CD4-positive, alpha-beta T cell treated with Interleukin-1 beta for 1 hour (primary cell): ENCODE measurements around the gene KRIT1.
"Not testable (repeated sequence)": the region's sequence is repeated elsewhere in the genome, so short reads cannot be mapped to it uniquely, and the experiment has no call there.

ENCODE experiments used
- DNase-seq, 2 donors: peaks; one replicate each; pipeline ENCODE4 v3.0.0-alpha.2; 2020 to 2022

KRIT1 gene

GRCh38 chr7:92245487-92246359 lies at the start of gene KRIT1, which contains the start of gene ANKIB1:
Gene KRIT1 (minus strand): TSS chr7:92245914. CDS start chr7:92242135, 3,779 bp downstream.
Gene ANKIB1 (plus strand): TSS chr7:92245974. CDS start chr7:92294979, 49,005 bp downstream.
- peak; percentile 86 to 88 for DNase-seq

GRCh38 chr7:92295391-92295790 lies 49.7 kb upstream of the KRIT1 start:
- DNase-seq = no peak

DNA sequence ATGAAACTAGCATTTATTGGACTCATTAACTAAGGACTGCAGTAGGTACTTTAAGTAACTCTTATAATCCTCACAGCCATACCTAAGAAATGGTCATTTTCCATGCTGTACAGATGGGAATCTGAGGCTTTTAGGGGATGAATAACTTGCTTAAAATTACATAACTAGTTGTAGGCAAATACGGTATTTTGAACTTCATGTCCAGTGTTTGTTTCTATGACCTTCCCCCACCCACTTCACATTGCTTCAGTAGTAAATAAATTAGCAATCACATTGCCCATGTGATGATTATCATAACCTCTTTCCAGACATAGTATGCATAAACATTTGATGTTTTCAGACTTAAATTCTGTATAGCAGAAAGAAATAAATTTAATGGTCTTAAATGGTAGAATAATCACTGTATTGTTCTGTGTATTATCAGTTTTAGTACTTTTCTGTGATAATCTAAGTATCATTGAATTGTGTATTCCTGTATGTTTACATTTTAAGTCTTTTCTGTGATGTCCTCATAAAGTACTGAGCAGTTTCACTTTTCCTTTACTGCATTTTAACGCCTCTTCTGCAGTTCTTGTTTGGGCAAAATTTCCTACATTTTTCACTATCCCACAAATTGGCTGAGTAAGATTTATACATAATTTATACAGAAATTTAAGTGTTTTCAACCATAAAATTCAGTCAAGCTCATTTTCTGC lies 48.3 kb upstream of the KRIT1 start:
- DNase-seq = no peak

DNA sequence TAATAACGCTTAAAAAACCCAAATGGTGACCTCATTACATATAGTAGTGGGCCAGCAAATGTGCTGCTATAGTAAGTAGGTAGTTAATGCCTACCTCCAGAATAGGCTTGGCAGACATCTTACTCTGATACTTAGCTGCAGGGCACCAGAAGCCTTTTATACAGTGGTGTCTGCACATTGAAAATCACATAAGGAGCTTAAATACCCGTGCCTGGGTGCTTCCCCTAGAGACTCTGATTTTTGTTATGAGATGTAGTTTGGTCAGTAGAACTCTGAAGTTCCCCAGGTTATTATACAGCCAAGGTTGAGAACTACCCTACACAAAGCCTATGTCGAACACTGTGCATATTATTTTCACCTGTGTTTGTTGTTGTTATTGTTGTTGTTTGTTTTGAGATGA lies 47.3 kb upstream of the KRIT1 start:
- no peak for DNase-seq

DNA sequence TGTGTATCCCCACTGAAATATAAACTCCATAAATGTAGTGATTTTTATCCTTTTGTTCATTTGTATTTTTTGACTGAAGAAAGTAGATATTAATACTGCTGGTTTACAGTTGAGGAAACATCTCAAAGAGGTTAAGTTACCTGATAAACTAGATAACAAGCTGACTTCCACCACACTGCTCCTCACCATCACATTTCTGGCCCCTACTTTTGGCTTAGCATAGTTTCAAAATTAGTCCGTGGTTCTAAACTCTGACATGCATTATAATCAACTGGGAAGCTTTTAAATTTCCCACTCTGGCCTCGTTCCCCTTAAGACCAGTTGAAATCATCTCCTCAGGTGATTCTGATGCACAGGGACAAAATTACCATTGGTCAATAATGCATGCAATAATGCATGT lies 43.6 kb upstream of the KRIT1 start:
- DNase-seq = no peak

DNA sequence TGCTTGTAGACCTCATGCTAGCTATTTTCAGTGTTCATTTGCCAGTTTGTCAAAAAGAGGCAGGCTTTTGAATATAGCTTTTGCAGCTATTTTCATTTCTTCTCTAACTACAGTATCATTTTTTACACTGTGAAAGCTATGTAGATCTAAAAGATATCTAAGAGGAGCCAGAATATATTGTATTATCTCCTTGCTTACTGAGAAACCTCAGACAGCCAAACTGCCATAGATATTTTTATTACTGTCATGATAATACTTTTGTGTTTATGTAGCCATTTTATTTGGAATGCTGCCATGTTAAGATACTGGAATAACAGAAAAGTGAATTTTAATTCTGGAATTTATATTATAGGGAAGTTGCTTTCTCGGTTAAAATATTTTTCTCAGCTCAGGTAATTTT lies 37.2 kb upstream of the KRIT1 start:
- DNase-seq = no peak

DNA sequence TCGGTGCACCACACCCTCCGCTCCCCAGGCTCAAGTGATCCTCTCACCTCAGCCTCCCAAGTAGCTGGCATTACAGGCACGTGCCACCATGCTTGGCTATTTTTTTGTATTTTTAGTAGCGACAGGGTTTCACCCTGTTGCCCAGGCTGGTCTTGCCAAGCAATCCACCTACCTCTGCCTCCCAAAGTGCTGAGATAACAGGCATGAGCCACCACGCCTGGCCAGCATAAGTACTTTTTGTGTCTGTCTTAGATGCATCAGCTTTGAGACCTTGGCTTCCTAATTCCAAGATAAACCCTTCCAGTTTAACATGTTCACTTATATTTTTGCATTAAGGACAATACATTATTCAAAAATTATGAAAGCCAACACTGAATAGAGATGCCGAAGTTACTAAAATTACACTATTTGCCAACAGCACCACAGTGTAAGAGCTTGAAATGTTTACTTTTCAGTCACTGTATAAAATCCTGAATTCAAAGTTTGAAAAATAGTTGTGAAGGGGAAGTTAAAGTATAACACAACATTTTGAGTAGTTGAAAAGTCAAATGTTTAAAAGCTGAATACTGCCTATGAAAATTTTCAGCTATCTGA lies 36.6 kb upstream of the KRIT1 start:
- DNase-seq = no peak

GRCh38 chr7:92281031-92281430 lies 35.3 kb upstream of the KRIT1 start:
- DNase-seq = no peak

- DNase-seq = no peak
These were observed 33.8 kb upstream of the KRIT1 start for GRCh38 chr7:92279396-92280031.

GRCh38 chr7:92276460-92276864 lies 30.7 kb upstream of the KRIT1 start:
- DNase-seq = no peak

- no peak for DNase-seq
These were observed 29.6 kb upstream of the KRIT1 start for GRCh38 chr7:92275327-92275726.

DNA sequence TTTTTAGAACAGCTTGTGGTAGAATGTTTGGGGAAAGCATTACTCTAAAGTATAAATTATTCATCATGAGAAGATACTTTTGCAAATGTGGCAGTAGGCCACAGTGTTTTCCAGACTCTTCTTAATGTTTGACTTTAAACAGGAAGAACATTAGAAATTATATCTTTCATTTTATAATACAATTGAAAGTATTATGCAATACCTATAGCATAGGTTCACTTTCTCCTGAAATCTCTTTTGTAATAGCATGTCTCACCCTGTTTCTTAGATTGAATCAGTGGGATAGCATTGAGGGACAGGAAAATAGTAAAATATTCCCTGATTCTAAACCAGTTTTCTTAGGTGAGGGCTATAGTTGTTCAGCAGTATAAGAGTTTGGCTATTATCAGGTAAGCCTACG lies 23.2 kb upstream of the KRIT1 start:
- no peak for DNase-seq

DNA sequence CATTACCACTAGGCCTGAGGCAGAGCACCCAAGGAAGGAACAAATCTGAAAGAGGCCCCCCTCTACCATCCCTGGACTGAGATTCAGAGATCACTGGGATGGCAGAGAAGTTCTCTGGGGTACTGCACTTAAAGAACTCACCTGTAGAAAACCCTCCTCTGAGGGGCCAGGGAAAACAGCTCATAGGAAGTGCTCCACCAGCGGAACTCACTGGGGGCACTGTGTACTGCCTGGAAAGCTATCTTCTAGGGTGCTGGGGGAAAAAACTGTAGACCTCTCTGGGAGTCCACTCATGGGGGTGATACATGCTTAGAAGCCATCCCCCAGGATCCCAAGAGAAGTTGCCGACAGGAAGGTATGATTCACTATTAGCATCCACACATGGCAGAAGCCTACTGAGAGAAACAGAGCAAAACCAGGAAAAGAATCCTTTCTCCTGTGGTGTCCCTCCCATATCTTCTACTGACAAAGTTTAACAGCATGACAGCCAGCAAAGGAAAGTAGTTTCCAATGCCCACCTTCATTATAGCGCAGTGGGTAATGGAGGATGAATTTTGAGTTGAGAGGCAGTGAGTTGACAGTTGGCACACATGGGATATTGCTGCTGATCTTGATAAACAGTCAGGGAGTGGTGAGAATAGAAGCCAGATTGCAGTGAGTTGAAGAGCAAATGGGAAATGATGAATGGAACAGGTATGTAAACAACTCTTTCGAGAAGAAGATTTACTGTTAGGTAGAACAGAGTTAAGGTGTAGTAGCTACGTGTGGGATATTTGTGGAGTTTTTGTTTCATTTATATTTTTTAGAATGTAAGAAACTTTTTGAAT lies 20.9 kb upstream of the KRIT1 start:
- no peak for DNase-seq

DNA sequence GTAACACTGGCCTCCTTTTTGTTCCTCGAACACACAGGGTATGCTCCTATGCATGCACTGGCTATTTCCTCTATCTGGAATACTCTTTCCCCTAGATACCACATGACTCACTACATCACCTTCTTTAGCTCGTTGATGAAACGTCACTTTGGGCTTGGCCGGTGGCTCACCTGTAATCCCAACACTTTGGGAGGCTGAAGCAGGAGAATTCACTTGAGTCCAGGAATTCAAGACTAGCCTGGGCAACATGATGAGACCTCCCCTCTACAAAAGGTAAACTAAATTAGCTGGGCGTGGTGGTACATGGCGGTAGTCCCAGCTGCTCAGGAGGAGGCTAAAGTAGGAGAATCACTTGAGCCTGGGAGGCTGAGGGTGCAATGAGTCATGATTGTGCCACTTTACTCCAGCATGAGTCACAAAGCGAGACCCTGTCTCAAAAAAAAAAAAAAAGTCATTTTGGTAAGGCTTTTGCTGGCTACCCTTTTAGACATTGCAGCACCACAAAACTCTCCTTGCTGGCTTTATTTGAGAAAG lies 14.6 kb upstream of the KRIT1 start:
- DNase-seq = no peak

GRCh38 chr7:92259610-92260247 lies 14.0 kb upstream of the KRIT1 start:
- no peak for DNase-seq

- DNase-seq = no peak
These were observed 13.3 kb upstream of the KRIT1 start for GRCh38 chr7:92259062-92259461.

DNA sequence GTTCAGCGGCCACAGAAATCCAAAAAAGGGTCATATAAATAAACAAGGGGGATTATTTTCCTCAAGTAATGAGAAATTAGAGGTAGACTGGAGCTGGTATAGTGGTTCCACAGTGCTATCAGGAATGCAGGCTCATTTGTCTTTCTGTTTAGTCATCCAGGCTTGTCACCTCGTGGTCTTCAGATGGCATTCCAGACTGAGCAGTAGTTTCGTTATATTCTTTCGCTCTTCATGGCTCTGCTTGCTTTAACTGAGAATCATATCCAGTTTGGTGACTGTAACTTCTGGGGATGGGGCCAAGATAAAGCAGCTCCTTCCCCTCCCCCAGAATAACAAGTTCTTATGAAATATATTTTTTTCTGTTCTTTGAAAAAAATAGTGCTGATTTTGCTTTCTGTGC lies 9.6 kb upstream of the KRIT1 start:
- DNase-seq = no peak

DNA sequence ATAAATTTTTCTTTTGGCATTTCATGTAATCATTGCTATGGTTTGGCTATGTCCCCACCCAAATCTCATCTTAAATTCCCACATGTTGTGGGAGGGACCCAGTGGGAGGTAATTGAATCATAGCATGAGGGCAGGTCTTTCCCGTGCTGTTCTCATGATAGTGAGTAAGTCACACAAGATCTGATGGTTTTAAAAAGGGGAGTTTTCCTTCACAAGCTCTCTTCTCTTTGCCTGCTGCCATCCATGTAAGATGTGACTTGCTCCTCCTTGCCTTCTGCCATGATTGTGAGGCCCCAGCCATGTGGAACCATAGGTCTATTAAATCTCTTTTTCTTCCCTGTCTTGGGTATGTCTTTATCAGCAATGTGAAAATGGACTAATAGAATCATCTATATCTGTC lies 9.1 kb upstream of the KRIT1 start:
- DNase-seq = not testable (repeated sequence)

DNA sequence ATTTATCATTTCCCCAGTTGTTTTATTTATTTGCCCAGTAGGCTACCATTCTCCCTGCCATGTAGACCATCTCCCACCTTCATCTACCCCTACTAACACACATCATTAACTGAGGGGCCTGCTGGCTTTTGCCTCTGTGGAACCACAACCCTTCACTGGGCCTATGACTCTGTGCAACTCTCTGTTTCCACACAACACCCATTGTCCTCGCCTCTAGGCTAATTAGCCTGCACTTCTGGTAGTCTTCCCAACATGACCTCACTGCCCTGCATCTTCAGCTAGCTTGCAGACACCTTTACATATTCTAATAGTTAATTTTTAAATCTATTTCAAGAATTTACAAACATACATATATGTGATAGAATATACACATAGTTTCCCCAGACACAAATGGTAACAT lies 7.5 kb upstream of the KRIT1 start:
- no peak for DNase-seq

DNA sequence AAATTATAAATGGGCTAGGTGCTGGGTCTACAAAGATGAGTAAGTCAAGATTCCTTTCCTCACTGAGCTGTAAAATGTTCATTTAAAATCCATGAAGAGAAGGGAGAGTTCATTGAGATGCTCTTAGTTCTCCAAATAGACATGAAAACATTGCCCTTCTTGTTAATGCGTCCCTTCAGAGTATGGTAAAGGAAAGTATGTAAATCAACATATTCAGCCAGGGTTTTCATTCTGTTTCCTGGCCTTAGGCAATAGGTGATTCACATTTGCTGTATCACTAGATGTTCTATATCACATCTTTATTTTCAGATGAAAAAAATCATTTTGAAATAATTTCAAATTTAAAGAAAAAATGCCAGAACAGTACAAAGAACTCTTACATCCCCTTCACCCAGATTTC lies 5.5 kb upstream of the KRIT1 start:
- DNase-seq = no peak

DNA sequence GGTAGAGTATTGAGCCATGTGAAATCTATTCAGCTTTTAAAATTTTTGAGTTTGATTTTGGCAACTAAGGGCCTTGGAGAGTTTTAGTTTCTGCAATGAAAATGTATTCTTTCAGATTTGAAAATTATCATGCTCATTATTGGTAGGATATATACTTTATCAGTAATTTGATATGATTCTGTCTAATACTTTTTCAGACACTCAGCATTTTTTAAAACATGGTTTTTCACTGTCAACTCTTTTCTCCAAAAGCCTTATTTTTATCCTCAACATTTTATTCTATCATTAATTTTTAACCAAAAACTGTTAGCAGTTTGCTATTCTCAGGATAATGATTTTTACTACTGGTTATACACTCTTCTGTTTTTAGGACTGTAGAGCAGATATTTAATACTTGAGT lies 4.9 kb upstream of the KRIT1 start:
- no peak for DNase-seq
